Lower leg skin (tissue), 3 donors: ENCODE data around the gene CACYBP.

Source experiments
- CTCF ChIP-seq, 3 donors: fragments of 450-650 bp; IDR thresholded peaks; one replicate each; pipeline ENCODE4 v1.5.1; 2016; ENCODE audit warnings: antibody characterized with exemption in 3 of 3, mild to moderate bottlenecking in 3 of 3, moderate library complexity in 2 of 3
- POLR2A ChIP-seq, 2 donors: fragments of 450-650 bp; IDR thresholded peaks; one replicate each; pipeline ENCODE4 v1.6.1; 2016 to 2017; ENCODE audit warnings: antibody characterized with exemption in 2 of 2, mild to moderate bottlenecking in 1 of 2, moderate library complexity in 1 of 2

DNA sequence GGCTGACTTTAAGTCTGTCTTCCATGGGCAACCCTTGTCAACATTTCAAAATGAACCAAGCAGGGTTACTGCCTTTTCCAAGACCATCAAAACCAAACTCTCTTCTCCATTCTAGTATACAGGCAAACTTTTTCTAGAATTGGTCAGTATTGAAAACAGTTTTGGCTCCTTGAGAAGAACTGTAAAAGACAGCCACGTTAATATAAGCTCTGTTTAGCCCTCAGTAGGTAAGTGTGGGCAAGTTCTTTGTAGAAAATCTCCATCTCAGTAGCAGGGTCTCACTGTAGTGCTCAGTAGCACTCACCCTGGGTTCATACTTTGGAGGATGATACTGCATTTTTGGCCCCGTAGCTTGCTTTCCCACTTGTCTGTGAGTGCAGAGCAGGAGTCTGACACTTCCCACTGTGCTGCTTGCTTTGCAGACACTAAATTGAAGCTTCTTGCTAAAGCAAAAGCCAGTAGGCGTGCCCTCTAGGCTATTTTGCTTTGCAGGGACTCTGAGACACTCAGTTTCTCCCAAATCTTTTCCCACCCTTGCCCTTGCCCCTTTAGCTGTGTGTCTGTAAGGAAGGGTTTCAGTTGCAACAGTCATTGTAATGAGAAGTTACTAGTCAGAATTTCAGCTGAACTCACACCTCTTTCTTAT, 34.3 kb upstream of the CACYBP start:
- TF ChIP-seq CTCF (IDR thresholded peaks at IDR 0.05) (no peak), POLR2A (IDR thresholded peaks at IDR 0.05) (no peak)
